C4-2B (cell line): ENCODE results near the gene LRFN2.

ENCODE experiments used
- H3K27ac ChIP-seq: fragments of 450-650 bp; 2 replicates; pipeline ENCODE4 v1.5.1; 2017
- CTCF ChIP-seq: fragments of 450-650 bp; conservative IDR thresholded peaks from 2 replicates; pipeline ENCODE4 v1.5.1; 2017; ENCODE audit warnings: mild to moderate bottlenecking
- ZFX ChIP-seq: fragments of 450-650 bp; IDR thresholded peaks from 2 replicates; pipeline ENCODE4 v1.6.1; 2017

The LRFN2 gene

GRCh38 chr6:40579101-40579500, 8.1 kb downstream of the LRFN2 start:
- TF ChIP-seq CTCF (no peak), ZFX (no peak)
- no peak overlapping the region for H3K27ac ChIP-seq

GRCh38 chr6:40577672-40578071, 9.5 kb downstream of the LRFN2 start:
- H3K27ac ChIP-seq = no peak overlapping the region
- TF ChIP-seq ZFX (no peak), CTCF (no peak)

GRCh38 chr6:40573221-40573620, 13.9 kb downstream of the LRFN2 start:
- no peak for TF ChIP-seq ZFX
- TF ChIP-seq CTCF = no peak

GRCh38 chr6:40569162-40569910, 17.8 kb downstream of the LRFN2 start:
- H3K27ac ChIP-seq = no peak overlapping the region
- TF ChIP-seq ZFX = no peak
- no peak for TF ChIP-seq CTCF

More at GRCh38 chr6:40573221-40573620, 13.9 kb downstream of the LRFN2 start:
- no peak overlapping the region for H3K27ac ChIP-seq

GRCh38 chr6:40568062-40568708, 19.0 kb downstream of the LRFN2 start:
- H3K27ac ChIP-seq = no peak overlapping the region
- no peak for TF ChIP-seq CTCF
- no peak for TF ChIP-seq ZFX

GRCh38 chr6:40563111-40563510, 24.1 kb downstream of the LRFN2 start:
- TF ChIP-seq ZFX (no peak), CTCF (no peak)
- H3K27ac ChIP-seq = no peak overlapping the region

- no peak for TF ChIP-seq CTCF
- no peak for TF ChIP-seq ZFX
Measured at GRCh38 chr6:40559056-40559455, 28.1 kb downstream of the LRFN2 start.

More at GRCh38 chr6:40559056-40559455, 28.1 kb downstream of the LRFN2 start:
- H3K27ac ChIP-seq = no peak overlapping the region
